Measurements from ENCODE around the gene ITPR2.

GRCh38 chr12:26863515-26863914 lies 30.5 kb upstream of the ITPR2 start:
- TF ChIP-seq EZH2phosphoT487 (IDR thresholded peaks at IDR 0.05; ENCODE audit: borderline replicate concordance, low read length) (no peak), EZH2 (IDR thresholded peaks at IDR 0.05; ENCODE audit: low read length, unreplicated experiment) (no peak)

All from PC-3 (cell line).